Measurements from ENCODE around the gene OR2J3.

GRCh38 chr6:29099190-29099589 is 8.7 kb upstream of the OR2J3 start, which contains the start of gene OR2J1:
- no peak for TF ChIP-seq CTCF (conservative IDR thresholded peaks at IDR 0.05; ENCODE audit: low read depth, low read length)
- TF ChIP-seq EZH2 (IDR thresholded peaks at IDR 0.05; ENCODE audit: borderline replicate concordance, low read depth, low read length, poor library complexity, severe bottlenecking): no peak

Measured in A673 (cell line).